Ovary (tissue), 3 donors: ENCODE data around the gene PSD.

Experiments used
- EP300 ChIP-seq: sonication (generic); formaldehyde crosslinking; IDR thresholded peaks from one replicate; pipeline ENCODE4 v1.6.1; 2017; ENCODE audit warnings: antibody characterized with exemption
- POLR2A ChIP-seq: fragments of 450-650 bp; IDR thresholded peaks from one replicate; pipeline ENCODE4 v1.6.1; 2017; ENCODE audit warnings: antibody characterized with exemption, mild to moderate bottlenecking, moderate library complexity
- TF ChIP-seq, protein P1 (sequence below), 3 donors: fragments of 450-650 bp in 2 of 3; fragments of 200-600 bp in 1 of 3; IDR thresholded peaks; one replicate each; pipeline versions ENCODE4 v1.5.1 to v1.8.0; 2016 to 2022; ENCODE audit warnings: antibody characterized with exemption in 3 of 3, mild to moderate bottlenecking in 1 of 3
- donor health status: DM: no; HTN: no; CAD: no.

DNA sequence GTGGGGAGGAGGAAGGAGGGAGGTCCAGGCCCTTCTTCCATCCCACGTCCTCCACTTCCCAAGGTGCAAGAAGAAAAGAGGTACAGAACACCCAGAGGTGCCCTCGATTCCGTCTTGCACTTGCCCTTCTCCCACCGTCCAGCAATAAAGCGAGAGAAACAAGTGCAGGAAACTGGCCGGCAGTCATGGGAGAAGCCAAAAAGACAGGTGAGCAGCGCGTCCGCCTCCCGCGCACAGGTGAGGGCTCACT is 31.5 kb upstream of the PSD start:
- TF ChIP-seq, protein P1, sequence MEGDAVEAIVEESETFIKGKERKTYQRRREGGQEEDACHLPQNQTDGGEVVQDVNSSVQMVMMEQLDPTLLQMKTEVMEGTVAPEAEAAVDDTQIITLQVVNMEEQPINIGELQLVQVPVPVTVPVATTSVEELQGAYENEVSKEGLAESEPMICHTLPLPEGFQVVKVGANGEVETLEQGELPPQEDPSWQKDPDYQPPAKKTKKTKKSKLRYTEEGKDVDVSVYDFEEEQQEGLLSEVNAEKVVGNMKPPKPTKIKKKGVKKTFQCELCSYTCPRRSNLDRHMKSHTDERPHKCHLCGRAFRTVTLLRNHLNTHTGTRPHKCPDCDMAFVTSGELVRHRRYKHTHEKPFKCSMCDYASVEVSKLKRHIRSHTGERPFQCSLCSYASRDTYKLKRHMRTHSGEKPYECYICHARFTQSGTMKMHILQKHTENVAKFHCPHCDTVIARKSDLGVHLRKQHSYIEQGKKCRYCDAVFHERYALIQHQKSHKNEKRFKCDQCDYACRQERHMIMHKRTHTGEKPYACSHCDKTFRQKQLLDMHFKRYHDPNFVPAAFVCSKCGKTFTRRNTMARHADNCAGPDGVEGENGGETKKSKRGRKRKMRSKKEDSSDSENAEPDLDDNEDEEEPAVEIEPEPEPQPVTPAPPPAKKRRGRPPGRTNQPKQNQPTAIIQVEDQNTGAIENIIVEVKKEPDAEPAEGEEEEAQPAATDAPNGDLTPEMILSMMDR (IDR thresholded peaks at IDR 0.05): no peak
- TF ChIP-seq POLR2A (no peak), EP300 (no peak)
